ENCODE data around the gene FAM168A.

FAM168A gene

GRCh38 chr11:73356979-73357860, 240.7 kb downstream of the FAM168A start:
- in situ Hi-C loops (cut with HindIII; ENCODE audit: low pct_ligation_motif_present, low pct_unique_long_range_greater_than_20kb, low sequenced_read_pairs): no loop called here
- no peak for DNase-seq

DNA sequence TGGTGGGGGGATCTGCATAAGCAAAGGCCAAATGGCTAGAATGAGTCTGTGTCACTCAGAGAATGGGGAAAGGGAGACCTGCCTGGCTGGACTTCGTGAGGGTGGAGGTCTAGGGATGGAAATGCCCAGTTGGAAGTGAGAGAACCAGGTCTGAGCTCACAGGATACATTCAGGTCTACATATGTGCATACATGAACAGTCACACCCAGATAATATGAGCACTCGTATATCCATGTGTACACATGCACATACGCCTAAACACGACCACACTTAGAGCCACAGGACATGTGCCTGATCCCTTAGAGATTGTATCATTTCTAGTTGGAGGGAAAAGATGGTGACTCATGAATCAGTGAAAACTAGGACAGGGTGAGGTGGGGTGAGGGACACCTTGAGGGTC, 242.8 kb downstream of the FAM168A start:
- no peak for DNase-seq
- in situ Hi-C loops (cut with HindIII; ENCODE audit: low pct_ligation_motif_present, low pct_unique_long_range_greater_than_20kb, low sequenced_read_pairs): no loop called here

DNA sequence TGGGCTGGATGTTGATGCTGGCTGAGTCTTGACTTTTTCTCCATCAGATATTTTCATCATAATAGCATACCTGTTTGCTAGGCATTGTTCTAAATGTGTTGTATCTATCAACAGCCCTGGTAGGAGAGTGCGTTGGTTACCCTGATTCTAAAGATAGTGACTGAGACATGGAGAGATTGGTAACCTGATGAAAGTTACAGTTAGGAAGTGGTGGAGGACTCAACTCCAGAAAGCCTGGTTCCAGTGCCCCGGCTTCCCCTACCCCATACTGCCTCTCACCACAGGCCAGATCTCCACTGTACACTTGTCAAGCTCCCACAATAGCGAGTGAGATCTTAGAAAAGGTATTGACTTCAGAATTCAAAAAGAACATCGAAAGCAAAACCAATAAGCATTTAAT, 244.5 kb downstream of the FAM168A start:
- in situ Hi-C loops (cut with HindIII; ENCODE audit: low pct_ligation_motif_present, low pct_unique_long_range_greater_than_20kb, low sequenced_read_pairs): no loop called here
- DNase-seq: no peak

GRCh38 chr11:73350908-73351636, 246.8 kb downstream of the FAM168A start:
- DNase-seq: peak; percentile 47
- in situ Hi-C loops (cut with HindIII; ENCODE audit: low pct_ligation_motif_present, low pct_unique_long_range_greater_than_20kb, low sequenced_read_pairs): no loop called here

Measured in ACHN (cell line).